K562 (cell line): ENCODE data around the gene MYH9. TPM values are rescaled to one million over a fixed set of nuclear protein-coding genes. Genes with fewer than 3 reads are reported as not detected.
A peak's percentile ranks its signal among the peaks of the same experiment; 100 is the strongest.

Experiments used
- ATAC-seq: fragments of 200-7000 bp; cut with Tn5 transposase; 3 replicates; pipeline ENCODE4 v1.9.1; 2020; ENCODE audit warnings: moderate library complexity
- BruUV-seq: library from RNA; stranded (reverse); fragments of 400-500 nt; replicated peaks from 2 replicates; lab custom pipeline; 2021; lab: Mats Ljungman, UMichigan
- CTCF ChIA-PET: fragments of 300-600 bp; formaldehyde crosslinking; extraction: SDS; loops from one replicate; lab custom pipeline; 2021; ENCODE audit warnings: low intra/inter-chr PET ratio; lab: Yijun Ruan, JAX
- POLR2A ChIA-PET: fragments of 300-600, 350-650 bp; sonication (Branson Sonifier 250); formaldehyde crosslinking; extraction: SDS; loops from one replicate; lab custom pipeline; 2021; ENCODE audit warnings: antibody characterized with exemption, inconsistent platforms; lab: Yijun Ruan, JAX
- DNase-seq, 4 experiments: peaks; one replicate each; pipeline versions ENCODE4 v3.0.0 to v3.0.0-alpha.2; 2011 to 2018; ENCODE audit warnings: low spot score in 3 of 4, mixed read lengths in 3 of 4; ENCODE audit errors: extremely low read depth in 1 of 4
- FAIRE-seq: peaks from 2 replicates; lab custom pipeline; 2011; peaks lifted over from hg19 to GRCh38; lab: Jason Lieb, UNC
- H2AFZ ChIP-seq: 2 replicates; pipeline ENCODE4 v1.6.0; 2011; ENCODE audit warnings: low read depth, low read length, control low read depth, inconsistent platforms
- H3K27ac ChIP-seq: fragments of 200-600 bp; 3 replicates; pipeline ENCODE4 v1.8.0; 2011; ENCODE audit warnings: low read depth, mild to moderate bottlenecking, control low read depth, inconsistent platforms, low read length, moderate library complexity, mixed read lengths; ENCODE audit errors: extremely low read depth
- H3K27me3 ChIP-seq, 2 experiments: fragments of 300-600 bp in 1 of 2; 2 replicates in 1 of 2; 3 replicates in 1 of 2; pipeline versions ENCODE4 v1.6.0 to v1.8.0; 2011; ENCODE audit warnings: inconsistent platforms in 2 of 2, low read length in 2 of 2, mild to moderate bottlenecking in 1 of 2, mixed read lengths in 1 of 2, moderate library complexity in 1 of 2; ENCODE audit not compliant: control insufficient read depth in 2 of 2, insufficient read depth in 2 of 2
- H3K36me3 ChIP-seq: fragments of 300-600 bp; 3 replicates; pipeline ENCODE4 v1.8.0; 2011; ENCODE audit warnings: mild to moderate bottlenecking, low read length, inconsistent platforms; ENCODE audit not compliant: control insufficient read depth, insufficient read depth
- H3K4me1 ChIP-seq, 2 experiments: fragments of 200-600 bp in 1 of 2; replicated peaks in 1 of 2; 2 replicates in 1 of 2; 3 replicates in 1 of 2; pipeline versions ENCODE4 v1.5.1 to v1.8.0; 2011; ENCODE audit warnings: inconsistent platforms in 2 of 2, low read length in 2 of 2, mild to moderate bottlenecking in 1 of 2, mixed read lengths in 1 of 2, moderate library complexity in 1 of 2; ENCODE audit not compliant: control insufficient read depth in 2 of 2, insufficient read depth in 2 of 2
- H3K4me2 ChIP-seq: 2 replicates; pipeline ENCODE4 v1.6.1; 2011; ENCODE audit warnings: low read length, control low read depth, inconsistent platforms, mixed read lengths; ENCODE audit not compliant: insufficient read depth
- H3K4me3 ChIP-seq: fragments of 200-600 bp; sonication (generic), shearing (Covaris generic); 2 replicates; pipeline ENCODE4 v1.5.1; 2016; ENCODE audit warnings: control low read depth, inconsistent platforms
- H3K79me2 ChIP-seq: fragments of 200-600 bp; 3 replicates; pipeline ENCODE4 v1.8.0; 2011; ENCODE audit warnings: low read length, inconsistent platforms; ENCODE audit not compliant: control insufficient read depth, insufficient read depth
- H3K9ac ChIP-seq, 2 experiments: 2 replicates each; pipeline versions ENCODE4 v1.6.0 to v1.6.1; 2011; ENCODE audit warnings: low read depth in 2 of 2, low read length in 2 of 2, control low read depth in 1 of 2, inconsistent platforms in 1 of 2, mild to moderate bottlenecking in 1 of 2, mixed read lengths in 1 of 2; ENCODE audit not compliant: insufficient read depth in 1 of 2
- H3K9me1 ChIP-seq: one replicate; pipeline ENCODE4 v1.6.0; 2011; ENCODE audit warnings: inconsistent platforms, mild to moderate bottlenecking, low read length, moderate library complexity; ENCODE audit not compliant: control insufficient read depth, insufficient read depth
- H3K9me3 ChIP-seq: replicated peaks from 2 replicates; pipeline ENCODE4 v1.5.1; 2011; ENCODE audit warnings: low read depth, low read length, inconsistent platforms; ENCODE audit not compliant: control insufficient read depth, insufficient read depth
- H4K20me1 ChIP-seq: replicated peaks from 2 replicates; pipeline ENCODE4 v1.6.1; 2011; ENCODE audit warnings: low read length, inconsistent platforms, mixed read lengths; ENCODE audit not compliant: control insufficient read depth, insufficient read depth
- GABPA ChIP-seq: fragments of 200-800 bp; sonication (Bioruptor generic); conservative IDR thresholded peaks from 2 replicates; pipeline ENCODE4 v1.6.1; 2016; ENCODE audit warnings: low read depth, missing genetic modification characterization, missing compliant biosample characterization
- ILF3 ChIP-seq: fragments of 450-650 bp; IDR thresholded peaks from 2 replicates; pipeline ENCODE4 v1.6.1; 2018; ENCODE audit warnings: antibody characterized with exemption, mild to moderate bottlenecking, moderate library complexity, borderline replicate concordance
- KAT8 ChIP-seq: fragments of 450-650 bp; IDR thresholded peaks from 2 replicates; pipeline ENCODE4 v1.6.1; 2016; ENCODE audit warnings: low read depth, mild to moderate bottlenecking
- NFRKB ChIP-seq: fragments of 450-650 bp; IDR thresholded peaks from 2 replicates; pipeline ENCODE4 v1.6.1; 2016; ENCODE audit warnings: low read depth
- STAT5A ChIP-seq: IDR thresholded peaks from 2 replicates; pipeline ENCODE4 v1.6.1; 2012; ENCODE audit warnings: low read length, inconsistent platforms, borderline replicate concordance
- WGBS: fragments of 100-300 bp; shearing (Covaris generic); methylation state at CpG from one replicate; pipeline ENCODE4 v1.1.6; 2016; ENCODE audit warnings: low coverage, mixed read lengths; ENCODE audit not compliant: insufficient coverage; ENCODE audit errors: missing lambda C conversion rate; 5-methylcytosine and 5-hydroxymethylcytosine counted together
- in situ Hi-C: fragments of 300-500 bp; cut with MboI; formaldehyde crosslinking; loops from 4 replicates; pipeline ENCODE4 v1.15.0; 2018; ENCODE audit warnings: inconsistent platforms, mixed read lengths
- intact Hi-C: fragments of 100-400 bp; cut with micrococcal nuclease; formaldehyde crosslinking; loops from 2 replicates; pipeline ENCODE4 v1.14.2; 2022
- polyA plus RNA-seq, 8 experiments: library from polyadenylated mRNA; depleted of rRNA in 4 of 8; stranded (reverse) in 5 of 8; unstranded in 3 of 8; fragments of >200 nt; fragmentation: Nextera tagmentation in 2 of 8; fragmentation: Illumina TruSeq in 1 of 8; extraction: Ambion mirVana in 2 of 8; extraction: Trizol in 1 of 8; gene quantifications; 2 replicates each; pipeline versions ENCODE4 v1.2.1 to v1.2.3, GENCODE V29; 2011 to 2014; ENCODE audit warnings: inconsistent platforms in 1 of 8, missing spikeins in 1 of 8
- total RNA-seq, 7 experiments: library from RNA; depleted of rRNA in 6 of 7; stranded (reverse); fragments of >200 nt in 6 of 7; fragmentation: Illumina TruSeq in 2 of 7; extraction: Trizol in 2 of 7; gene quantifications; 2 replicates each; pipeline versions ENCODE4 v1.2.1 to v1.2.3, GENCODE V29; 2011 to 2021; ENCODE audit warnings: low replicate concordance in 1 of 7

MYH9 gene
- total and polyA plus RNA-seq, 9 of the 15 experiments (the other 6 are each of a cell fraction or from before 2014, with no cell fraction given): 0.71 to 111 (median 24.6) TPM

DNA sequence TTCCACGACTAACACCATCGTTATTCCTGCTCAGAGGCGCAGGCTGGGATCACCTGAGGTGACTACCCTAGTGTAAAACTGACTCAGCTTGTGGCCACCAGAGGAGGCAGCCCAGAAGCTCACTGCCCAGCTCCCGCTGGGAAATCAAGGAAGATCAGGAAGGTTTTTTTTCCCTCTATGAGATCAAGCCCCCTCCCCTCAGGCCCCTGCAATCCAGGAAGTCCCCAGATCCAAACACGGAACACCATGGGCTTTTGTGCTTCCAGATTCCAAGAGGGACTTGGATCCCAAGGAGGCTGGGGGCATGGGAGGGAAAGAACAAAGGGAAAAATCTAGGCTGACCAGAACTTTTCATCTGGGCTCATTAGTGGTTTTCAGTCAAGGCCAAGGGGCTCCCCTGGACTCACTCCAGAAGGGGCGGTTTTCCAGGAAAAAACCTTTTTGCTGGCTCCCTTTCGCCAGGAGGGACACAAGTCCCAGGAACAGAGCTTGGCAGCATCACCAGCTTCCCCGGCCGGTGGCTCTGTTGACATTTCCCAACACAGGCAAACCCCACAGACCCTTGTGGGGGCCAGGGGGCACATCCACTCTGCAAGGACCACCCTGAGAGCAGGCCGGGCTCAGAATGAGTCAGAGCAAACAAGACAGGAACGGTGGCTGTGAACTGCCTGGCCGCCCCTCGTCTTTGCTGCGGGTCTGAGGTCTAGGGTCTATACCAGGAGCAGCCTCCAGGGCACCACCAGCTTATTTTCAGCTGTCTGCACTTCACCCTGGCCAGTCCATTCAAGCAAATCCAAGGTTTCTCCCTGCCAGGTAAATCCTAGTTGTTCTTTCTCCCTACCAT lies 36.8 kb downstream of the MYH9 start:
- peak overlapping the region in 1 of 2 experiments; percentile 45; a peak in 1 of 4 replicates for H3K9ac ChIP-seq
- in situ Hi-C loops: no loop called here
- no TSS peak for BruUV-seq

DNA sequence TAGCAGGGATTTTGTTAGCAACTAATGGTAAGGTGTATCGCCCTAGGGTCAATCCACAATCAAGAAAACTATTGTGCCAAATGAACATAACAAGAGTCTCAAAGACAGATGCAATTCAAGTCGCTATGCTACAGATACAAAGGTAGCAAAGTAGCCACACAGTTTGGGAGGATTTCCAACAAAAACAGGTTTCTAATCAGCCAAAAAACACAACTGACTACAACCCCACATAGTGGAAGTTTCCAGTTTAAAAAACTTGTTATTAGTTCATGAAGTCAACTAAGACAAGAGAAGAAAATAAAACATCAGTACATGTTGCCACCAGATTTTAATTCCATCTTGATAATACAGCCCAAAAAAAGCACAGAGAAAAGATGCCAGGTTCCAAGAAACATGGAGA lies 38.0 kb downstream of the MYH9 start:
- ATAC-seq (no peak), DNase-seq (no peak)
- no TSS peak for BruUV-seq
- Histone ChIP-seq H3K9ac (no peak overlapping the region), H2AFZ (no peak overlapping the region), H3K4me3 (no peak overlapping the region), H3K4me2 (no peak overlapping the region), H3K9me1 (no peaks in the 10 kb centered on the region), H3K9me3 (no peaks in the 10 kb centered on the region), H3K4me1 (peaks cover 2 to 15% of the 10 kb centered on the region in 2 experiments; a peak in 3 of 5 replicates), H3K36me3 (peaks cover 20% of the 10 kb centered on the region; the same call in 2 of the 3 replicates), H3K27ac (no peak overlapping the region), H3K27me3 (no peaks in the 10 kb centered on the region), H3K79me2 (peaks cover 50% of the 10 kb centered on the region)
- intact Hi-C loops (no loop called here), in situ Hi-C loops (no loop called here)
- 100% methylated on average over 2 of the region's 2 CpGs for WGBS
- POLR2A ChIA-PET: interaction anchor here (0.9 kb wide), 1 partner anchor 15 kb away, joined by 3 read pairs; no protein-coding TSS in a partner anchor
- CTCF ChIA-PET: no interaction called here
- TF ChIP-seq STAT5A: no peak
- TF ChIP-seq, all 486 proteins: peak for 0
- no peak for FAIRE-seq
- H4K20me1 ChIP-seq: no peaks in the 10 kb centered on the region

More for the DNA sequence above, 36.8 kb downstream of the MYH9 start:
- no peak overlapping the region for H3K4me3 ChIP-seq
- ChIA-PET POLR2A (interaction anchor here (0.6 to 0.9 kb wide), 2 partner anchors 9 to 14 kb away, joined by 3 read pairs; no protein-coding TSS in a partner anchor), CTCF (no interaction called here)
- H3K4me2 ChIP-seq: no peak overlapping the region
- H3K9me1 ChIP-seq: no peaks in the 10 kb centered on the region
- FAIRE-seq: no peak
- H3K9me3 ChIP-seq: no peaks in the 10 kb centered on the region
- peaks cover 12 to 15% of the 10 kb centered on the region in 2 experiments for H3K4me1 ChIP-seq
- H3K27ac ChIP-seq: no peak overlapping the region
- DNase-seq: no peak
- peaks cover 58% of the 10 kb centered on the region for H3K79me2 ChIP-seq
- H2AFZ ChIP-seq: no peak overlapping the region
- WGBS: 70% methylated on average over 13 of the region's 14 CpGs
- H3K36me3 ChIP-seq: peaks cover 17% of the 10 kb centered on the region; the same call in 2 of the 3 replicates
- ATAC-seq: no peak
- H3K27me3 ChIP-seq: no peaks in the 10 kb centered on the region
- intact Hi-C loops: no loop called here
- H4K20me1 ChIP-seq: no peaks in the 10 kb centered on the region
- TF ChIP-seq ILF3 (no peak), GABPA (tag) (no peak), NFRKB (no peak), KAT8 (no peak)
